Brain pericyte (primary cell): ENCODE results near the gene ARHGAP45.

Experiments
- DNase-seq: peaks from one replicate; pipeline ENCODE4 v3.0.0-alpha.2; 2012; ENCODE audit warnings: low read depth, low spot score

The ARHGAP45 gene

GRCh38 chr19:1038978-1039645 is 27.9 kb upstream of the ARHGAP45 start:
- no peak for DNase-seq

GRCh38 chr19:1039646-1040475 is 27.1 kb upstream of the ARHGAP45 start, which contains the start of gene ABCA7:
Gene ABCA7, plus strand, starts transcription at chr19:1040107. Its CDS starts 1,255 bp downstream, at chr19:1041362.
- DNase-seq = peak; percentile 94

GRCh38 chr19:1040476-1041271 is 26.3 kb upstream of the ARHGAP45 start:
- DNase-seq = peak; percentile 84

DNA sequence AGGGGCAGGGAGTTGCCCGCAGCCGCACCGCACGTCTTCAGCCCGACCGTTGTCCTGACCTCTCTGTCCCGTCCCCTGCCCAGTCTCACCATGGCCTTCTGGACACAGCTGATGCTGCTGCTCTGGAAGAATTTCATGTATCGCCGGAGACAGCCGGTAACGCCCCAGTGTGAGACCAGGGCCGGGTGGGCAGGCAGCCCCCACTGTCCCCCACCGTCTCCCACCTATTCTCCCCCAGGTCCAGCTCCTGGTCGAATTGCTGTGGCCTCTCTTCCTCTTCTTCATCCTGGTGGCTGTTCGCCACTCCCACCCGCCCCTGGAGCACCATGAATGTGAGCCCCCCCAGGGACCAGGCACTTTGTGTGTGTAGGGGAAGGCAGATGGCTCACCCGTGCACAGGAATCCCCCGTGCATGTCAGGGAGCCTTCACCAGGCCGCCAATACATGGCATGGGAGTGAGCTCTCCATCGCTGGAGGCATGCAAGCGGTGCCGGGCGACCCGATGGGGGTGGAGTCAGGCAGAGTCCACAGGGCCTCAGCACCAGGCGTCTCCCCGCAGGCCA is 25.6 kb upstream of the ARHGAP45 start:
- no peak for DNase-seq

- DNase-seq = no peak
These were observed 24.9 kb upstream of the ARHGAP45 start for GRCh38 chr19:1041835-1042685.

DNA sequence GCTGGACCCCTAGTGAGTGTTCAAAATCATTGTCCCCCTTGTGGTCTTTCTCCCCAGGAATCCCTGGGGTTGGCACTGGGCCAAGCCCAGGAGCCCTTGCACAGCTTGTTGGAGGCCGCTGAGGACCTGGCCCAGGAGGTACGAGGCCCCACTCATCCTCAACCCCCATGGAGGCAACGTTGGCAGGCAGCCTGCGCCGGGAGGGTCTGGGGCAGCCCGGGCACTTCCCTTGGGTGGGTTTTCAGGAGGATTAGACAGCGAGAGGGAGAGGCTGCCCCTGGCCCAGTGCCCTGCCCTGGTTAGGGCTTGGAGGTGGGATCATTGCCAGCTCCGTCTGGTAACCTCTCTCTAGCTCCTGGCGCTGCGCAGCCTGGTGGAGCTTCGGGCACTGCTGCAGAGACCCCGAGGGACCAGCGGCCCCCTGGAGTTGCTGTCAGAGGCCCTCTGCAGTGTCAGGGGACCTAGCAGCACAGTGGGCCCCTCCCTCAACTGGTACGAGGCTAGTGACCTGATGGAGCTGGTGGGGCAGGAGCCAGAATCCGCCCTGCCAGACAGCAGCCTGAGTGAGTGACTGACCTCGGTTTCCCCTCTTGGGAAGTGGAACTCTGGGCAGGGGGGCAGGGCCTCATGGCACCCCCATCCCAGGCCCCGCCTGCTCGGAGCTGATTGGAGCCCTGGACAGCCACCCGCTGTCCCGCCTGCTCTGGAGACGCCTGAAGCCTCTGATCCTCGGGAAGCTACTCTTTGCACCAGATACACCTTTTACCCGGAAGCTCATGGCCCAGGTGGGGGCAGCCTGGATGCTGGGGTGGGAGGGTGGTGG is 24.1 kb upstream of the ARHGAP45 start:
- DNase-seq = no peak

GRCh38 chr19:1045247-1045603 is 21.7 kb upstream of the ARHGAP45 start:
- no peak for DNase-seq

- DNase-seq = no peak
These were observed 20.8 kb upstream of the ARHGAP45 start for GRCh38 chr19:1046117-1046626.

DNA sequence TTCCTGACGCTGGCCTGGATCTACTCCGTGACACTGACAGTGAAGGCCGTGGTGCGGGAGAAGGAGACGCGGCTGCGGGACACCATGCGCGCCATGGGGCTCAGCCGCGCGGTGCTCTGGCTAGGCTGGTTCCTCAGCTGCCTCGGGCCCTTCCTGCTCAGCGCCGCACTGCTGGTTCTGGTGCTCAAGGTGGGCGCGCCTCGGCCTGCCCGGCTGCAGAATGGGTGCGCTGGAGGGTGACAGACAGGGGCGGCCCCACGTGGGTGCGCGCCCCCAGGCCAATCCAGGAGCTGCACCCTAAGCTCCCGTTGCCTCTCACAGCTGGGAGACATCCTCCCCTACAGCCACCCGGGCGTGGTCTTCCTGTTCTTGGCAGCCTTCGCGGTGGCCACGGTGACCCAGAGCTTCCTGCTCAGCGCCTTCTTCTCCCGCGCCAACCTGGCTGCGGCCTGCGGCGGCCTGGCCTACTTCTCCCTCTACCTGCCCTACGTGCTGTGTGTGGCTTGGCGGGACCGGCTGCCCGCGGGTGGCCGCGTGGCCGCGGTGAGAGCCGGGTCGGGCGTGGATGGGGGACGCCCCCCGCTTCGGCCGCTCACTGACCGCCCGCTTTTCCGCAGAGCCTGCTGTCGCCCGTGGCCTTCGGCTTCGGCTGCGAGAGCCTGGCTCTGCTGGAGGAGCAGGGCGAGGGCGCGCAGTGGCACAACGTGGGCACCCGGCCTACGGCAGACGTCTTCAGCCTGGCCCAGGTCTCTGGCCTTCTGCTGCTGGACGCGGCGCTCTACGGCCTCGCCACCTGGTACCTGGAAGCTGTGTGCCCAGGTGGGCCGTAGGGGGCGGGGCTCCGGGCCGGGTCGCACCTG is 19.9 kb upstream of the ARHGAP45 start:
- DNase-seq = no peak

GRCh38 chr19:1047696-1048147 is 19.2 kb upstream of the ARHGAP45 start:
- no peak for DNase-seq

GRCh38 chr19:1049106-1049505 is 17.9 kb upstream of the ARHGAP45 start:
- DNase-seq = no peak

GRCh38 chr19:1049800-1050199 is 17.2 kb upstream of the ARHGAP45 start:
- DNase-seq = no peak

- DNase-seq = no peak
These were observed 15.8 kb upstream of the ARHGAP45 start for GRCh38 chr19:1050989-1051788.

DNA sequence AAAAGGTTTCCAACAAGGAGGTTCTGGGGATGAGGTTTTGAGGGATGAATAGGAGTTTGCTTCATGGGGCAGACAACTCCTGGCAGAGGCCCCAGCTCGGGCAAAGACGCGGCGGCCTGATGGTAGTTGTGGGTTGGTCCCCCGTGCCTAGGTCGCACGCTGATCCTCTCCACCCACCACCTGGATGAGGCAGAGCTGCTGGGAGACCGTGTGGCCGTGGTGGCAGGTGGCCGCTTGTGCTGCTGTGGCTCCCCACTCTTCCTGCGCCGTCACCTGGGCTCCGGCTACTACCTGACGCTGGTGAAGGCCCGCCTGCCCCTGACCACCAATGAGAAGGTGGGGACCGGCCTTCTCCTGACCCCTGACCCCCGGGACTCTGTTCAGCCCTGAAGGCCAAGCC is 15.2 kb upstream of the ARHGAP45 start:
- DNase-seq = no peak

DNA sequence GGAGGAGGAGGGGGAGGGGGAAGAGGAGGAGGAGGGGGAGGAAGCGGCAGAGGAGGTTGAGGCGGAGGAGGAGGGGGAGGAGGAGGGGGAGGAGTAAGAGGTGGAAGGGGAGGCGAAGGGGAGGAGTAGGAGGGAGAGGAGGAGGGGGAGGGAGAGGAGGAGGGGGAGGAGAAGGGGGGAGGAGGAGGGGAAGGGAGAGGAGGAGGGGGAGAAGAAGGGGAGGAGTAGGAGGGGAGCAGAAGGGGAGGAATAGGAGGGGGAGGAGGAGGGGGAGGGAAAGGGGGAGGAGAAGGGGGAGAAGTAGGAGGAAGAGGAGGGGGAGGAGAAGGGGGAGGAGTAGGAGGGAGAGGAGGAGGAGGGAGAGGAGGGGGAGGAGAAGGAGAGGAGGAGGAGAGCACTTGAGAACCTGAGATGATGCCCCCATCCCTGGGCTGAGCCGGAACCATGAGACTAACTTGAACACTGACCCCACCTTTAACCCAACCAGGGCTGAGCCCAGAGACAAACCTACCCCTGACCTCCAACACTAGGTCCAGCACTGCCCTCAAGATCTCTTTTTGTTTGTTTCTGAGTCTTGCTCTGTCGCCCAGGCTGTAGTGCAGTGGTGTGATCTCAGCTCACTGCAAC is 14.5 kb upstream of the ARHGAP45 start:
- no peak for DNase-seq

GRCh38 chr19:1053176-1054101 is 13.5 kb upstream of the ARHGAP45 start:
- no peak for DNase-seq
